Stimulated activated memory B cell treated with anti-CD40 and anti-IgM and Interleukin-4, amounts not matched to agents 10 μg/mL and 1 μg/mL and 100 μg/mL, for 72 hours (primary cell): ENCODE measurements around the gene RSRC1.
A peak's percentile ranks its signal among the peaks of the same experiment; 100 is the strongest.
"Not testable (repeated sequence)": the region's sequence is repeated elsewhere in the genome, so short reads cannot be mapped to it uniquely, and the experiment has no call there.

Experiments
- ATAC-seq: fragments of 150-1000 bp; cut with Tn5 transposase; 2 replicates; pipeline ENCODE4 v1.10.0; 2021
- H3K27ac Mint-ChIP-seq: one replicate; pipeline ENCODE4 v1.8.0; 2022; ENCODE audit warnings: mild to moderate bottlenecking, mixed read lengths
- H3K27me3 Mint-ChIP-seq: one replicate; pipeline ENCODE4 v1.8.0; 2022; ENCODE audit warnings: mixed read lengths
- H3K36me3 Mint-ChIP-seq: one replicate; pipeline ENCODE4 v1.8.0; 2022; ENCODE audit warnings: mixed read lengths
- H3K4me1 Mint-ChIP-seq: one replicate; pipeline ENCODE4 v1.8.0; 2022; ENCODE audit warnings: mixed read lengths
- H3K4me3 Mint-ChIP-seq: one replicate; pipeline ENCODE4 v1.8.0; 2022; ENCODE audit warnings: mild to moderate bottlenecking, moderate library complexity, mixed read lengths
- H3K9me3 Mint-ChIP-seq: one replicate; pipeline ENCODE4 v1.8.0; 2022; ENCODE audit warnings: mixed read lengths

The RSRC1 gene

DNA sequence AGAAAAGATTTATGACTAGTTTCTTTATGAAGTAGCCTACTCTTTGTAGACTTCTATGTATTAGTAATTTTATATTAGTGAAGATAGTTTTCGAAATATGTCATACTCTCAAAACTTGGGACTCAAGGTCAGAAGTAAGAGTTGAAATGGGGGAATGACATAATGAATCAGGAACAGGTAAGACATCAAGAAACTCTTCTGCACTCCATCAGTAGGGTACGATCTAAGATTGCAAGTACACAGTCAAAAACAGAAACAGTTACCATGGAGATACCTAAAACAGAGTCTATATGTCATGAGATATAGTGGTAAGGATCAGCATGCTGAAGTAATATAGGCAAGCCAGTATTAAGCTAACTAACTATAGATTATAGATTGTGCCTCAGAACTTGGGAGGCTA lies 274.1 kb downstream of the RSRC1 start:
- Mint-ChIP-seq H3K27ac (no peak overlapping the region), H3K4me3 (no peak overlapping the region), H3K36me3 (peaks cover 13% of the 10 kb centered on the region), H3K9me3 (no peaks in the 10 kb centered on the region), H3K27me3 (no peaks in the 10 kb centered on the region), H3K4me1 (peaks cover 5% of the 10 kb centered on the region)
- no peak for ATAC-seq

GRCh38 chr3:158395421-158395820 lies 285.5 kb downstream of the RSRC1 start:
- Mint-ChIP-seq H3K9me3 (peaks cover 22% of the 10 kb centered on the region), H3K36me3 (peaks cover 30% of the 10 kb centered on the region), H3K4me3 (no peak overlapping the region), H3K27ac (no peak overlapping the region), H3K4me1 (no peaks in the 10 kb centered on the region), H3K27me3 (no peaks in the 10 kb centered on the region)
- no peak for ATAC-seq

DNA sequence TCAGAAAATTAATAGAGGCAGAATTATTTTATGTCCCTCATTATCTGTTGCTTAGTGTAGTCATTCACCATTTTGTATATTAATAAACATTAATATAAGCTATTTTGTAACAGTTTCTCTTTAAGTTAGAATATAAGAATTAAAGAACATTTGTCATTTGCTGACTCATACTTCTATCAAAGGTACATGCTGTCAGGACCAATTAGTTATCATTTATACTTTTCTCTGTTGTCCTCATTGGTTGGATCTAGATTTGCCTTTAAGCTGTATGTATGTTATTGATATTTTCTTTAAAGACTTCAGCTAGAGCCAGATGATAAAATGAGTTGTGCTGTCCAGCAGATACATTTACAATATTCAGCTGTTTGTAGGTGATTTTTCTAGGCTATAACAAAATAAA lies 292.7 kb downstream of the RSRC1 start:
- Mint-ChIP-seq H3K9me3 (no peaks in the 10 kb centered on the region), H3K27me3 (no peaks in the 10 kb centered on the region), H3K4me3 (no peak overlapping the region), H3K36me3 (no peaks in the 10 kb centered on the region), H3K27ac (no peak overlapping the region), H3K4me1 (no peaks in the 10 kb centered on the region)
- no peak for ATAC-seq

DNA sequence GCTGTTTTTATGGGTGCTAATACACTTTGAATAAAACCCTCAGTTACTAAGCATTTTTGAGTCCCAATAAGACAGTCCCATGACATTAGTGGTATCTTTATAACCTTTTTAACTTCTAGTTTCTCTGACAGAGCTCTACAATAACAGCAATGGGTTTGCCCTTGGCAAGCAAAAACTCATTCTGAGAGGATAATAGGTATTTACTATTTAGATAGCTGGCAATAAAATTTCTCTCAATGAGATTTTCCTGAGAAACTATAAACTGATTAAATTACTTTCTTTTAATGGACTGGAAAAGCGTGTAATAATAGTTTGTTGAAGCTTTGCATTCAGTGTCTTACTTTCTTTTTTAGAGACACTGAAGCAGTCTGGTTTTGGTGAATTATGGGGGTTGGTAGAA lies 293.1 kb downstream of the RSRC1 start:
- Mint-ChIP-seq H3K4me1 (no peaks in the 10 kb centered on the region), H3K27me3 (no peaks in the 10 kb centered on the region), H3K27ac (no peak overlapping the region), H3K4me3 (no peak overlapping the region), H3K9me3 (no peaks in the 10 kb centered on the region), H3K36me3 (no peaks in the 10 kb centered on the region)
- no peak for ATAC-seq

DNA sequence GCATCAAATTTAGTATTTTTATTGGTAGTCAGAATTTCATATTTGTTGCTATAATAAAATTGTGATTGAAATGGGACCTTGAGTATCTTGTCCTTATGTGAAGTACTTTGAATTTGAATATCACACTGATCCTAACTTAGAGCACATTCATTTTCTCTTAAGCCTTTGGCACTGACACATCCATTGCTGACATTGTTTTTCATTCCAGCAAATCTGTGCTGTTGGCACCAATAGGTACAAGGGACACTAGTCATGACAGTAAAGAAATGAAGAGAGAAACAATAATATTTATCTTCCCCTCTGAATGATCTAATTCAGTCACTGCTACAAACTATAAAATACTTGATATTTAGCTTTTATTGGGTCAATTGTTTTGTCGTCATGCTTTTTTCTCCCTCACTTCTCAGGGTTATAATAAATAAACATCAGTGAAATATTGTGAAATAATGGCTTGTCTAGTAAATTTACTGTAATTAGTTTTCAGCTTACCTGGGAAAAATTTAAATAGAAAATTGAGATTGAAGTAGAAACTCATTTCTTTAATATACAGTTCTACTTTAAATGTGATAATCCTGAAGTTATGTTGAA lies 294.3 kb downstream of the RSRC1 start:
- ATAC-seq = no peak
- Mint-ChIP-seq H3K36me3 (peaks cover 4% of the 10 kb centered on the region), H3K4me1 (no peaks in the 10 kb centered on the region), H3K27ac (no peak overlapping the region), H3K27me3 (no peaks in the 10 kb centered on the region), H3K9me3 (no peaks in the 10 kb centered on the region), H3K4me3 (no peak overlapping the region)

- no peak for ATAC-seq
These were observed 295.6 kb downstream of the RSRC1 start for GRCh38 chr3:158405507-158405906.

DNA sequence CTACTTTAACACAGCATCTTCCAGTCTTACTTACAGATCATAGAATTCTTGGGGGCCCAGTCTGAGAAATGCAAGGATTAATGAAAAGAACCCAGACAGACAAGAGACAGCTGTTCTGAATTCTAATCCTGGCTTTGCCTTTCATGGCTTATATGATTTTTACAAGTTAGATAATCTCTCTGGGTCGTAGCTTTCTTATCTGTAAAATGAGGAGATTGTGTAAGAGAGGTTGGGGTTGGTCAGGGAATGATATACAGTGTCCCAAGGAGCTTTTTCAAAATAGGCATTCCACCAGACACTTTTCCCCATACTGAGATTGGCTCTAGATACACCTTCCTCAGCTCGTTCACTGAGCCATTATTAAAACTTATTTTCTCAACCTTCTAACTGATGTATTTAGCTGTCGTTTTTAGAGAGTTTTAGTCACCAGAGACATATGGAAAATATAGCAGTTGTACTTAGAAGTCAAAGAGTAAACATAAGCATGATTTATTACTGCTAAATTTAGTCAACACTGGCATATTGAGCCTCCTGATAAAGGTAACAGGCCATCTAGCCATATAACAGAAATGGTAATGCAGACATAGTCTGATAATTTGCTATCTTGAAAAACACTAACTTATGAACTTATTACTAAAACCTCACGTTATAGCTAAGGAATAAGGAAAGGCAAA lies 298.1 kb downstream of the RSRC1 start:
- no peak overlapping the region for H3K4me3 Mint-ChIP-seq
- H3K27me3 Mint-ChIP-seq = no peaks in the 10 kb centered on the region
- peaks cover 4% of the 10 kb centered on the region for H3K9me3 Mint-ChIP-seq
- H3K4me1 Mint-ChIP-seq = no peaks in the 10 kb centered on the region
- H3K36me3 Mint-ChIP-seq = peaks cover 35% of the 10 kb centered on the region
- ATAC-seq = no peak
- H3K27ac Mint-ChIP-seq = no peak overlapping the region

More at GRCh38 chr3:158405507-158405906, 295.6 kb downstream of the RSRC1 start:
- no peak overlapping the region for H3K27ac Mint-ChIP-seq
- no peaks in the 10 kb centered on the region for H3K4me1 Mint-ChIP-seq
- no peaks in the 10 kb centered on the region for H3K9me3 Mint-ChIP-seq
- peaks cover 15% of the 10 kb centered on the region for H3K36me3 Mint-ChIP-seq
- no peaks in the 10 kb centered on the region for H3K27me3 Mint-ChIP-seq
- H3K4me3 Mint-ChIP-seq = no peak overlapping the region

DNA sequence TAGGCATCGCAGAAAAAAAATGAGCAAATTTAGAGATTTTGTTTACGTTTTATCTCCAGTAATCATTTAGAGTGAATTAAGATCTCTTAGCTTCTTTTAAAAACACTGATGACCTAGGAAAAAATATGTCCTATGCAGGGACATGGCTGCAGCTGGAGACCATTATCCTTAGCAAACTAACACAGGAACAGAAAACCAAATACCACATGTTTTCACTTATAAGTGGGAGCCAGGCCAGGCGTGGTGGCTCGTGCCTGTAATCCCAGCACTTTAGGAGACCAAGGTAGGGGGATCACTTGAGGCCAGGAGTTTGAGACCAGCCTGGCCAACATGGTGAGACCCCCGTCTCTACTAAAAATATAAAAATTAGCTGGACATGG lies 298.6 kb downstream of the RSRC1 start:
- H3K4me3 Mint-ChIP-seq, H3K4me1 Mint-ChIP-seq, ATAC-seq, H3K9me3 Mint-ChIP-seq, H3K27me3 Mint-ChIP-seq, H3K27ac Mint-ChIP-seq: not testable (repeated sequence)
- H3K36me3 Mint-ChIP-seq = peaks cover 41% of the 10 kb centered on the region

DNA sequence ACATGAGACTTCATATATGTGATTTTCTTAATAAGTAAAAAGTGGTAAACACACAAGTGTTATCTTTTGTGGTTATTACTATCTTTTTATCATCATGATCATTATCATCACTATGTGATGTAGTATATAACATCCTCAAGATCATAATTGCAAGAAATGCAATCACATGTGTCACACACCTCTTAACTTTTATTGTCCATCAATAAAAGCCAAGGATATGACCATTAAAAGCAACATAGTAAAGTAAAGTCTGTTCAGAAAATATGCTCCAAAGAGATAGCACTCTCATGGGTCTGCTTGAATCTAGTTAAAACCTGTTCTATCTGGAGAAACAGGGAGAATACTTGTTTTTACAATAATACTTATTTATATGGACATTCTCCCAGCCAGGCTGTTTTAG lies 308.1 kb downstream of the RSRC1 start:
- Mint-ChIP-seq H3K27me3 (no peaks in the 10 kb centered on the region), H3K9me3 (peaks cover 3% of the 10 kb centered on the region), H3K27ac (no peak overlapping the region), H3K36me3 (peaks cover 13% of the 10 kb centered on the region), H3K4me3 (no peak overlapping the region), H3K4me1 (peaks cover 11% of the 10 kb centered on the region)
- no peak for ATAC-seq

- H3K4me3 Mint-ChIP-seq = no peak overlapping the region
- ATAC-seq = no peak
These were observed 310.1 kb downstream of the RSRC1 start for GRCh38 chr3:158419820-158420653.

DNA sequence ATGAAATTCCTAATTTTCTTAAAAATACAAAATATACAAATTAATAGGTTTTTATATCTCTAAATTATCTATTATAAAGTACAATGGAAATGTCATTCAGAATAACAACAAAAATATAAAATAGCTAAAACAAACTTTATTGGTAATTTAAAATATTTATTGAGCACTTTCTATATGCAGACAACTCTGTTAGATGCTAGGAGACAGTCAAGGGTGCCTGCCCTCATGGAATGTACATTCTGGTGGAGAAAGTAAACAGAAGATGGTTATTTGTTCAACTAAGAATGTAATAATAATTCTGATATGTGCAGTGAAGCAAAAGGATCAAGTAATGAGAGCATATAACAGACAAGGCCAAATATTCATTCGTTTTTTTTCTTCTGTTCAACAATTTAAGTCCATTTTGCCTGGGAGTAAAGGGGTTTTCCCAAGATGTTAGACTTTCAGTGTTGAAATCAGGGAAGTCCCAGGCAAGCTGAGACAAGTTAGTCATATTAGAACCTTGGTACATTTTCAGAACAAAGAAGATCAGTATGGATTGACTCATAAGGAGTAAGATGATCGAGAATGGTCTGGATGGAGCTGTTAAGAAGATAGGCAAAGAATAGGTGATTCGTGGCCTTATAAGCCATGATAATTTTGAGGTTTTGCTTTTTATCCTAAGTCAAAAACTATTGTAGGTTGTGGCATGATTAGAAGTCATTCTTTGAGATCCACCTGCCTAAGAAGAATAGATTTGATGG lies 310.9 kb downstream of the RSRC1 start:
- ATAC-seq = peak; percentile 81
- H3K36me3 Mint-ChIP-seq = peaks cover 7% of the 10 kb centered on the region

More at GRCh38 chr3:158419820-158420653, 310.1 kb downstream of the RSRC1 start:
- Mint-ChIP-seq H3K4me1 (peaks cover 11% of the 10 kb centered on the region), H3K27me3 (no peaks in the 10 kb centered on the region), H3K9me3 (peaks cover 3% of the 10 kb centered on the region), H3K27ac (no peak overlapping the region), H3K36me3 (peaks cover 7% of the 10 kb centered on the region)

DNA sequence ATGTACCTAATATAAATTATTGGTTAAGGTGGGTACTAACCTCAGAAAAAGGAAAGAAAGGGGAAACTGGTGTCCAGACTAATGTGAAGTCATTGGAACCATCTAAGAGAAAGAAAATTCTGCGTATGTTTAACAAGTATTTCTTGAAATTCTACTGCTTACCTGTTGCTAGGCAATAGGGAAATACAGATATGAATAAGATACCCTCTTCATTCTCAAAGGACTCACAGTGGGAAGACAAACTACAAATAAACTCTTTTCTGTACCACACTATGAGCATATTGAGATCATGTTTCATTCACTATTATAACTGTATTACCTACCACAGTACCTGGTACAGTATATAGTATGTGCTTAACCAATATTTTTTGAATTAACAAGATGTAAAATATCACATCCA lies 320.6 kb downstream of the RSRC1 start:
- ATAC-seq = no peak
- Mint-ChIP-seq H3K36me3 (no peaks in the 10 kb centered on the region), H3K27me3 (no peaks in the 10 kb centered on the region), H3K27ac (no peak overlapping the region), H3K9me3 (no peaks in the 10 kb centered on the region), H3K4me1 (no peaks in the 10 kb centered on the region), H3K4me3 (no peak overlapping the region)

More for the DNA sequence above, 310.9 kb downstream of the RSRC1 start:
- H3K9me3 Mint-ChIP-seq = peaks cover 3% of the 10 kb centered on the region
- H3K27me3 Mint-ChIP-seq = no peaks in the 10 kb centered on the region
- H3K4me1 Mint-ChIP-seq = peaks cover 11% of the 10 kb centered on the region
- no peak overlapping the region for H3K27ac Mint-ChIP-seq
- no peak overlapping the region for H3K4me3 Mint-ChIP-seq

- H3K4me3 Mint-ChIP-seq = no peak overlapping the region
- ATAC-seq = no peak
- no peak overlapping the region for H3K27ac Mint-ChIP-seq
- H3K9me3 Mint-ChIP-seq = no peaks in the 10 kb centered on the region
- H3K4me1 Mint-ChIP-seq = no peaks in the 10 kb centered on the region
- no peaks in the 10 kb centered on the region for H3K36me3 Mint-ChIP-seq
- no peaks in the 10 kb centered on the region for H3K27me3 Mint-ChIP-seq
These were observed 321.1 kb downstream of the RSRC1 start for GRCh38 chr3:158430968-158431367.

DNA sequence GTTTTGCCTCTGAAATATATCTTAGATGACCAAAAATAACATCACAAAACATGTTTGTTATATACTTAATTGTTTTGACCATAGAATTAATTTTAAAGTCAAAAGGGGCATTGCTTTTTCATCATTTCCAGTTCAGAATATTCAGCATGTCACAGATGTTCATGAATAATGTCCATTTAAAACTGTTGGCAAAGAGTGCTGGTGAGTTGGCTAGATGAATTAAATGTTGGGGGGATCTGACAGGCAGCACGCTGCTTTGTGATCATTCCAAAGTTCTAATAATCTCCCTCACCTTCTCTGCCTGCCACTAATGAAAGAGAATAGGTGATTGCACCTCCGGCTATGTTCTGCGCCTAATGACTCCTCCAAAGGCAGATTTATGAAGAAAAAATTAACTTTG lies 321.9 kb downstream of the RSRC1 start:
- no peak overlapping the region for H3K4me3 Mint-ChIP-seq
- H3K4me1 Mint-ChIP-seq = no peaks in the 10 kb centered on the region
- H3K27ac Mint-ChIP-seq = no peak overlapping the region
- no peak for ATAC-seq
- H3K9me3 Mint-ChIP-seq = no peaks in the 10 kb centered on the region
- H3K36me3 Mint-ChIP-seq = no peaks in the 10 kb centered on the region
- no peaks in the 10 kb centered on the region for H3K27me3 Mint-ChIP-seq

- no peak overlapping the region for H3K4me3 Mint-ChIP-seq
- H3K9me3 Mint-ChIP-seq = no peaks in the 10 kb centered on the region
- H3K27me3 Mint-ChIP-seq = no peaks in the 10 kb centered on the region
- H3K36me3 Mint-ChIP-seq = peaks cover 9% of the 10 kb centered on the region
- no peak overlapping the region for H3K27ac Mint-ChIP-seq
- no peaks in the 10 kb centered on the region for H3K4me1 Mint-ChIP-seq
- ATAC-seq = no peak
These were observed 324.6 kb downstream of the RSRC1 start for GRCh38 chr3:158434412-158435038.
